ENCODE measurements around the gene PRDM16.

Gene PRDM16

DNA sequence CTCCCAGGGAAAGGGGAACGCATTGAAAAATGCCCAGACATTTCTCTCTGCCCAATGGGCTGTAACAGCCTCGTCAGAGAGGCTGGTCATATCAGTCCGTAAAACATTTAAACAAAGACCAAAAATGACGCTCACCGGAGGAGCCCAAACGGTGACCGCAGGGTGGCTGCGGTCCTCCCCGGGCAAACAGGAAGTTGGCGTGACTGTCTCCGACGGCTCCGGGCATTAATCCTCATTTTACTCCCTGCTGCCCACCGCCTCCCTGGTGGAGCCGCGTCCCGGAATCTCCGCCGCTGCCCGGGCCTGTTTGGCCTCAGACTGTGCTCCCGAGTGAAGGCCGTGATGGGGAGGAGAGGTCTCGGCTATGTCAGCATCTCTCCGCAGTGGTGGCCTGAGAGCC, 9.9 kb downstream of the PRDM16 start:
- TF ChIP-seq, protein P1, sequence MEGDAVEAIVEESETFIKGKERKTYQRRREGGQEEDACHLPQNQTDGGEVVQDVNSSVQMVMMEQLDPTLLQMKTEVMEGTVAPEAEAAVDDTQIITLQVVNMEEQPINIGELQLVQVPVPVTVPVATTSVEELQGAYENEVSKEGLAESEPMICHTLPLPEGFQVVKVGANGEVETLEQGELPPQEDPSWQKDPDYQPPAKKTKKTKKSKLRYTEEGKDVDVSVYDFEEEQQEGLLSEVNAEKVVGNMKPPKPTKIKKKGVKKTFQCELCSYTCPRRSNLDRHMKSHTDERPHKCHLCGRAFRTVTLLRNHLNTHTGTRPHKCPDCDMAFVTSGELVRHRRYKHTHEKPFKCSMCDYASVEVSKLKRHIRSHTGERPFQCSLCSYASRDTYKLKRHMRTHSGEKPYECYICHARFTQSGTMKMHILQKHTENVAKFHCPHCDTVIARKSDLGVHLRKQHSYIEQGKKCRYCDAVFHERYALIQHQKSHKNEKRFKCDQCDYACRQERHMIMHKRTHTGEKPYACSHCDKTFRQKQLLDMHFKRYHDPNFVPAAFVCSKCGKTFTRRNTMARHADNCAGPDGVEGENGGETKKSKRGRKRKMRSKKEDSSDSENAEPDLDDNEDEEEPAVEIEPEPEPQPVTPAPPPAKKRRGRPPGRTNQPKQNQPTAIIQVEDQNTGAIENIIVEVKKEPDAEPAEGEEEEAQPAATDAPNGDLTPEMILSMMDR (conservative IDR thresholded peaks at IDR 0.05; ENCODE audit: low read depth, low read length): no peak
- no peak for DNase-seq (ENCODE audit: low read depth)
- H3K4me3 ChIP-seq (ENCODE audit: low read depth, low read length): no peak overlapping the region

- no peak for DNase-seq (ENCODE audit: low read depth)
- TF ChIP-seq, protein P1 (conservative IDR thresholded peaks at IDR 0.05; ENCODE audit: low read depth, low read length): no peak
- no peak overlapping the region for H3K4me3 ChIP-seq (ENCODE audit: low read depth, low read length)
Observed at GRCh38 chr1:3079381-3080052, 10.5 kb downstream of the PRDM16 start.

DNA sequence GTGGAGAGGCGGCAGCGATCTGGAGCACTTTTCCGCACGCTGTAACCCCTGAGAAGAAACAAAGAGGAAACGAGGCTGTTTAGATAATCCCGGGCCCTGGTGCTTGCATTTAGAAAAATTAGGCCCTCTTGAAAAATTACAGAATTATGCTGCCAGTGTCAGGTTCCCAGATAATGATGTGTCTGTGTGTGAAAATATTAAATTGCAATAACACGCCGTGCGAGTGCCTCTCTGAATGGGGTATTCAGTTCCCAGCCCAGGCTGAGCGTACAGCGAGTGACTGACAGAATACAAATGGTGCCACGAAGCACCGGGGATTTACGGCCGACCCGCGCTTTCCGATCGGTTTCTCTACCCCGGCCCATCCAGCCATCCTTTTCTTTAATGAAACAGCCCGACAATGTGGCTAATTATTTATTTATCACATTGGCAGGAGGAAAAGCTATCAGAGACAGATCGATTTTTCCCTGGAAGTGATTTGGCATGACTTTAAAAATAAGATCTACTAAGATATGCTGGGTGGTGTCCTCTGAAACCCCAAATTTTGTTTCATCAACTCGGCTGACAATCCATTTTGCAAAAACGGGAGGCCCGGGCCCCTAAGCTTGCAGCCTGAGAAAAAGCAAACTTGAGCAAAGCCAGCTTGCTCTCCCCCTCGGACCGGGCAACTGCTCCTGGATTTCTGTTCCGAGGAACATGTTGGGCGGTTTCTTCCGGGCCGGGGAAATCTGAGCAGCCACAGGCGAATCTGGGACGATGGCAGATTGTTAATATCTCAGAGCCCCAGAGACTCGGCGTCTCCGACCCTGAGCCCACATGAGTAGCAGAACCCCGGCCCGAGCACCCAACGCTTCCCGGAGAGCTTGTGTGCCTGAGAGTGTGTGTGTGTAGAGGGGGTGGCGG, 11.3 kb downstream of the PRDM16 start:
- TF ChIP-seq, protein P1 (conservative IDR thresholded peaks at IDR 0.05; ENCODE audit: low read depth, low read length): no peak
- no peak for DNase-seq (ENCODE audit: low read depth)
- H3K4me3 ChIP-seq (ENCODE audit: low read depth, low read length): no peak overlapping the region

GRCh38 chr1:3081171-3081683, 12.2 kb downstream of the PRDM16 start:
- H3K4me3 ChIP-seq (ENCODE audit: low read depth, low read length): no peak overlapping the region
- TF ChIP-seq, protein P1 (conservative IDR thresholded peaks at IDR 0.05; ENCODE audit: low read depth, low read length): no peak
- no peak for DNase-seq (ENCODE audit: low read depth)

- TF ChIP-seq, protein P1 (conservative IDR thresholded peaks at IDR 0.05; ENCODE audit: low read depth, low read length): no peak
- no peak for DNase-seq (ENCODE audit: low read depth)
Observed at GRCh38 chr1:3082051-3082450, 13.0 kb downstream of the PRDM16 start.

DNA sequence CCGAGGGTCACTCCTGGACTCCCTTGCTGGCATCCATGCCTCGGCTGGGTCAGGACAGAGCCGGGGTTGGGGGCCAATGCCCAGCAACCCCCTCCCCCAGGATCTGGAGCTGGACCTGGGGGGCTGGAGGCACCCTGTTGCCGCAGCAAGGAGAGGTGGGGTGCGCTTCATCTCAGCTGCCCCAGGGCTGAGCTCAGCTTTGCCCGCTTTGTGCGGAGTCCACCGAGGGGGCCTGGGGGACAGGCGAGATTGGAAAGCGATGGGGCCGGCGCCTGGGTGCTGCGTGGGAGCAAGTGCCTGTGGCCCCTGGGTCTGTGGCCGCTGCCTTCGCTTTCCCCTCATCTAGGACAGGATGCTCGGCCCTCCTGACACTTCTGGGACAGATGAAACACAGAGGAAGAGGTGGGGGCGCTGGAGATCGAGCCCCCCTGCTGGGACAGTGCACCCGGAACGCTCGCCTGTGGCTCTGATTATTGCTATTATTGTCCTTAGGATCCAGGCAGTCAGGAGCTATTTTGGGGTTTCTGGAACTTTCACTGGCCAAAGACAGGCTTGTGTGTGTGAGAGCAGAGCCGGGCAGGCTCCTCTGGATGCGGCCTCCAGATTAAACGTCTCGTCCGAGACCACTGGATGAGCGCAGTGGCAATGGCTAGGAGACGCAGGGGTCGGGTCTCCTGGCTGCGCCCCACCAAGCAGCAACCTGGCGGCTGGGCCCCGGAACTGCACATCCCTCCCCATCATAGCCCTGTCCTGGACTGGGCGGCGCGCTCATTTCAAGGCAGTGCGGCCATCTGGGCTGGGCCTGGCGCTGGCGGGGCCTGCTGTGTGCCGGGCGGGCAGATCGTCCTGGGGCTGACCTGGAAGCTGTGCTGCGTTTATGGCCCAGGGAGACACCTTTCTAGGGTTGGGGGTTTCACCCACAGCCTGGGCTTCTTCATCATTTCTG, 13.8 kb downstream of the PRDM16 start:
- no peak overlapping the region for H3K4me3 ChIP-seq (ENCODE audit: low read depth, low read length)
- TF ChIP-seq, protein P1 (conservative IDR thresholded peaks at IDR 0.05; ENCODE audit: low read depth, low read length): no peak
- no peak for DNase-seq (ENCODE audit: low read depth)

More at GRCh38 chr1:3082051-3082450, 13.0 kb downstream of the PRDM16 start:
- no peak overlapping the region for H3K4me3 ChIP-seq (ENCODE audit: low read depth, low read length)

All from choroid plexus epithelial cell (primary cell).